GM19025 (cell line): ENCODE measurements around the gene PDE11A.

Experiments
- ATAC-seq: cut with Tn5 transposase; IDR thresholded peaks from one replicate; pipeline ENCODE4 v1.9.1; 2021; ENCODE audit warnings: mild to moderate bottlenecking, low read depth, moderate library complexity; ENCODE audit not compliant: unreplicated experiment

PDE11A gene

DNA sequence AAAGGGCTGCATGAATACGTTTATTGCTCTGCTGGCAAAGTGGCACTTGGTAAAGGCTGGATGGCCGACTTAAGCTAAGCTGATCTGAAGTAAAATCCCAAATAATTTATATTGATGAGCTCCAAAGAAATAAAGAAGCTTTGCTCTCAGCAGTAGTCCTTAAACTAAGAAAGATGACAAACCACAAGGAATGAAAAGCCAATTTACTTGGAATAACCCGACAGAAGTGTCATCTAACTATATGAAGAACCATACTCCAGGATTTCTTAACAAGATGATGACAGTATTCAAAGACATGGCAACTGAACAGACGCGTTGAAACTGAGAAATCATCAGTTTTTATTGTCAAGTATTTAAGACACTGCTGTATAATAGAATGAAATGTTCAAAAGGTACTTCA lies 294.1 kb downstream of the PDE11A start:
- no peak for ATAC-seq

DNA sequence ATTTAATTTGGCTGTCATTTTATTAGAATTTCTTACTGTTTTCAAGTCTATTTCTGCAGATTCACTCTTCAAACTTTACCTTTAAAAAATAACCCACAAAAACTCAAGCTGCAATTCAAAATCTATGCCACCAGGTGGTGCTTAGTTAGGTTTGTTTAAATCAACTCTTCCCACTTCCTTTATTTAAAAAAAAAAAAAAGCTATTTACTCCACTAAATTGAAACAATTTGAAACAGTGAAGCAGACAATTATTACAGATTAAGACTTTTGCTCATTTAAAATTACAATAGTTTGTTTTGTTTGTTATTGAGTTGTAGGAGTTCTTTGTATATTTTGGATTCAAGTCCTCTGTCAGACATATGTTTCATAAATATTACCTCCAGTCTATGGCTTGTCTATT lies 300.0 kb downstream of the PDE11A start:
- ATAC-seq, result no peak

DNA sequence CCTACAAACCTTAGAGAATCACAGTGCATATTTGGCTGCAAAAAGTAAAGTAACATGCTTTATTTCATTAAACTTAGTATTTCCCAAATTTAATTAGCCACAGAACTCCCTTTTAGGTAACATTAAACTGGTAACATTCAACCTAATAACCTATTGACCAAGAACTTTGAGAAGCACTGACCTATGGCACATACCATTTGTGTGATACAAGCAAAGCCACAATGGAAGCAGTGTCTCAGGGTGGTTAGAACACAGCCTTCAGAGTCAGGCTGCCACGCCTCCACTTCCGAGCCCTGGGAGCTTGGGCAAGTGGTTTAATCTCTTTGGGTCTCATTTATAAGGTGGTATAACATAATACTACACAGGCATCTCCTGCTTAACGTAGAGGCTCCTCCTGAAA lies 301.4 kb downstream of the PDE11A start:
- no peak for ATAC-seq

DNA sequence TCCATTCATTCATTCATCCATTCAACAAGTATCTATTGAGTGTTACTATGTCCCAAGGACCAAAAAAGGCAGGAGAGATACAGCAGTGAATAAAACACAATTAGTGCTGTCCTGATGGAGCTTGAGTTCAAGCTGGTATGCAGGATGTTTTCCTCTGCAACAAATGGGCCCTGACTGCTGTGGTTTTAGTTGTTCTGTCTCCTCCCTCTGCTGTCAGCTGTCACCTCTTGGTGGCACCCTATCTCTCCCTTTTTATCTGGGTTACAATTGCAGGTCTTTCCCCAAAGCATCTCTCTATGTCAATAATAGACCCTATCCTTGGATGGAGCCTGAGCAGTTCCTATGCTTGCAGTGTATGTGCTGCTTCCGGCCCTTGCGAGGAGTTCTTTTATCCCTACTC lies 304.8 kb downstream of the PDE11A start:
- no peak for ATAC-seq

DNA sequence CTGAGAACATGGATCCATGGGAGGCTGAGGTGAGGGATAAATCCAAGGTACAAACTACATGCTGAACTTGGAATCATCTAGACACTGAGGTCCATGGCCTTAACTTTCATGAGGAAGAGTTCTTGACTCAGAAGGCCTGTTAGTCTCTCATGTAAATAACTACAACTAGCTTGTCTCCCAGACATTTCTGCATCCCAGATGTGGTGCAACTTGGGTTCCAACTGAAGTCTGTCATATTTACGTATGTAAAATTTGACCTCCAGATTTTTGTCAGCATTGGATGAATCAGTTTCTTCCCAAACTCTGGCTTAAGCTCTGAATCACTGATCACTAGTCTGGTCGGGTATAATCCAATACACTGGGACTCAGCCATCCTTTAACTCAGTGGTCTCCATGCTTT lies 306.9 kb downstream of the PDE11A start:
- no peak for ATAC-seq

DNA sequence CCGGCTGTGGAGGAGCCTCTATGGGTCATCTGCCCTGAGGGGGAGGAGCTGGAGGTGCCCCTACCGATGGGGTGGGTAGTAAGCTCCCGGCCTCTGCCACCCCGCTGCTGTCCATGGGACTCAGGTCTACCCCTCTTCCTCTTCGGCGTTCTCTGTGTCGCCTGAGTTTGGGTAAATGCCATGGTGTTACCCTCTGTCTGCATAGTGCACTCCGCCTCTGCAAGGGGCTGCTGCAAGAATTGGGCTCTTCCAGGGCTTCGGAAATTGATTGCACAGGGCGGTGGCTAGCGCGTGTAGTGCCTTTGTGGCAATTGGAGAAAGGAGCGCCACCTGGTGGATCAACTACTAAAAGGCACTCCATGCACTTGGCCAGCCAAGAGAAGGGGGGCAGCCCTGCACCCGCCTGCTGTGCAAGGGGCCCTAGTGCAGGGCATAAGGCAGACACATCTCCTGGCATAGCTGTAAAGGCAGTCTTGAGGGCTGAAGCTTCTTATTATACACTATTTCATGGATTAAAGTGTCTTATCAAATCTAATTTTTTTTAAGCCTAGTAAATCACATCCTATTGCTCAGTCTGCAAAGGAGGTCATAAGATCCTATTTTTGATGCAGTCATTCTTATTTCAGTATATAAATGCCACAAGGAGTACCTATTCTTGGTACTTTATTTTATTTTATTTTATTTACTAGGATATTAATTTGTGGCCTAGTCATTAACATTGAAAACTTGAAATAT lies 308.9 kb downstream of the PDE11A start:
- peak; percentile 97 for ATAC-seq

DNA sequence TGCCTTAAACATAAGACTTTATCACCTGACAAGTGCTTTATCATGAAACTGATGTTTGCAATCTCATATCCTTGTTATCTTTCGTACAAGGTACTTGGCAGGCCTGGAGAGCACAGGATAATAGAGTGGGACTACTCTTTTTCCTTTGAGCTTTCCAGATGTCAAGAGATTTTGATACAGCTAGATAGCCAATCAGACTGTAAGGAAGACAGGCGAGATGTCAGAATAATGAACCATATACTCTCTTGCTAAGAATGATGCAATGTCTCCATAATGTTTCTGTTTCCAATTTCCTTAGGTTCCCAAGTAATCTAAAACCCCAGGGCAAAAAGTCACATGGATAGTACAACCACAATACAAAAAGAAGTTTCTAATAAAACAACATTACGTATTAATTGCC lies 313.1 kb downstream of the PDE11A start:
- ATAC-seq, result no peak

DNA sequence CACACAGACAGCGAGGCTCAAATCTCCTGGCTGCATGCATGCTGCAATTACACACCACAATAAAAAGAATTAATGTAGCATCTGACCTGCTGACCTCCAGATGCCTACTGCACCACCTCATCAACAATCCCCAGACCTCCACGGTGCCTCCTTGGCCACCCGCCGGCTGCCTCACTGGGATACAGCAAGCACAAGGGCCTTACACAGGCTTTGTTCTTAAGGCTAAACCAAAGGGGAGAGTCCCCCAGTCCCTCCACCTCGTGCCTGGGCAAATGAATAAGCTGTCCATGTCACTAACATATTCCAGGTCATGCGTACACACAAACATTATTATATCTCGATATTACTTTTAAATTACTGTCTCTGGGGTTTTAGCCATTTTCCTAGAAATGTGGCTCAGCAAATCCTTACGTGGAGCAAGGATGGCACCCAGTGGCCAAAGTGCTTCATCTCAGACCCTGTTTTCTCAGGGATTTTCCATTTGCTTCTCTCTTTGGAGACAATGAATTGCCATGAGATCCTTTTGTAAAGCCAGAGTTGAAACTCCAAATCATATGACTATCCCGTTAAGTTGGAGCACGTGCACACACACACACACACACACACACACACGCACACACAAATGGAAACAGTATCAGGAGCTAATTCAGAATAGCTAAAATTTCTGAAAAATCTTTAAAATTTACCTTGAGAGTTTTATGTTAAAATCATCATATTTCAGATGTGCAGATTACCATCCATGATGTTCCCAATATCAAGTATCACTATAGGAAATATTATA lies 313.8 kb downstream of the PDE11A start:
- no peak for ATAC-seq

DNA sequence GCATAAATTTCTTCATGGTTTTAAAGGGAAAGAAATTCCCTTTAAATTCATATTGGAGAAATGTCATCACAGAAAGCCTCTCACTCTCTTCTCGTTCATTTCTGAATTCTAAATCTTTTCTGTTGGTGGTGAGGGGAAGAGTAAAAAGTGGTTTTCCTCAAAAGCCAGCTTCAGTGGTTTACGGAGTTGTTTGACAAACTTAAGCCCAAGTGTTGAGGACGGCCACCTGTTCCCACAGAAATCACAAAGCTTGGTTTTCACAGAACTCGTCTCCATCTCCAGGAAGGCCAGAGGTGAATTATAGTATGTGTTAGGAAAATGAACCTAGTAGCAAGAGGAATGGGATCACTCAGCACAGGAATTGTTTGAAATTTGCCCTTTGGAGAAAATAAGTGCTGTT lies 316.2 kb downstream of the PDE11A start:
- no peak for ATAC-seq

DNA sequence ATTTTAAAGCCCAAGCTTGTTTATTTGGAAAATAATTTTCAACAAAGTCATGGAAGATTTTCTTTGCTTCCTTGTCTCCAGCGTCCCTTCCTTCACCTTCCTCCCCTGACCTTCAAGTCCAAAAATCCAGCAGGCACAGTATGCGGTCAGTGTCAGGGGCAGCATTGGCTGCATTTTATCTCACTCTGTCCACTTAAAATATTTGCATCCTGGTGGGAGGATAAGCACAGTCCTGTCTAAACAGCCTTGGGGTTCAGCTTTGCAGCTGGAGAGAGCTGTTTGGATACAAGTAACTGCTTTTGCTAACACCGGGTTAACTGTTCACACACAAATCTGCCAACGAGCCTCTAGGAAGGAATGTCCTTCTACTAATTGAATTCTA lies 318.1 kb downstream of the PDE11A start:
- ATAC-seq, result no peak

DNA sequence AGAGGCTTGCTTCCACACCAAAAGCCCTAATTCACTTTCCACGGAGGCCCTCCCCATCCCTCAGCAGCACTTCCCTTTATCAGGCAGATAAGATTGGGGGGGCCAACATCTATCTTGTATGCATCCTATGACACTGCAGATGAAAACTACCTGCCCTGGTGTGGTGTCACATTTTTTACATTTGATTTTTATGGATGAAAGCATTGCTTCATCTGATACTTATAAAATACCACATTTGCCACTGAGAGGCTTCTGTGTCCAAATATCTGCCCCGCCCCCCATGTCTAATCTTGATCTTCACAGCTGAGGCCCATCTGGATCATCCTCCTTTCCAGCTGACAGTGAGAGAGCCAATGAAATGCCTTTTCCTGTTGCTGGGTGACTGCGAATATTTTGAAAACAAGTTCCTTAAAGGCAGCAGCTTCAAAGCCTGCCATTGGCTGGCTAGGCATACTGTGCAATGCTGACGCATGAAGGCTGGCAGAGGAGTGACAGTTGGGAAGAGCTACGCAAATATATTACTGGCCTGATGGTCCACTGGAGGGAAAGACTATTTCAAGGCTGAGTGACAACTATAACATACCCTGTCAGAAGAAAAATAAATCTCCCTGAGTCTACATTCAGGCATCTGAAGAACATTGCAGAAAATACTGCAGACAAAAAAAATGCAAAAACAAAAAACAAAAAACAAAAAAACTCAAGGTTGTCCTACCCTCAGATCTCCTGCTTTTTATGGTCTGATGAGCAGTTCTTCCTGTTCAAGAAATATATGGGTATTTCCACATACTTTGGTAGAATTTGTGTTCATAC lies 318.7 kb downstream of the PDE11A start:
- ATAC-seq, result no peak

DNA sequence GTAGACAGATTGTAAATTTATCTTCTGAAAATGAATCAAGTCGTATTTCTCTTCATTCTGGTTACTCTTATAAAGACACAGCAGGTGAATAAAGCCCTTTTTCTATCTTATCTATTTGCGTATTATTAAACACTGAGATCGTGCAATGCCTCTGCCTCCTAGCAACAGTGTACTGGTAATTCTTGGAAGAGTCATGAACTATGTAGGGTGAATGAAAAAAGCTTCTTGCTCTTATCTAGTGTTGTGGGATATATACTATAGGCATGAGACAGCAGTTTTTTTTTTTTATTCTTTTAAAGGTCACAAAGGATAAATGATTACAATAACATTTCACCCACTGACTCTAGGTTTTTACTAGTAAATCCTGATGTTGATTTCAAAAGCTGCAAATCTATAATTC lies 324.2 kb downstream of the PDE11A start:
- ATAC-seq, result no peak

DNA sequence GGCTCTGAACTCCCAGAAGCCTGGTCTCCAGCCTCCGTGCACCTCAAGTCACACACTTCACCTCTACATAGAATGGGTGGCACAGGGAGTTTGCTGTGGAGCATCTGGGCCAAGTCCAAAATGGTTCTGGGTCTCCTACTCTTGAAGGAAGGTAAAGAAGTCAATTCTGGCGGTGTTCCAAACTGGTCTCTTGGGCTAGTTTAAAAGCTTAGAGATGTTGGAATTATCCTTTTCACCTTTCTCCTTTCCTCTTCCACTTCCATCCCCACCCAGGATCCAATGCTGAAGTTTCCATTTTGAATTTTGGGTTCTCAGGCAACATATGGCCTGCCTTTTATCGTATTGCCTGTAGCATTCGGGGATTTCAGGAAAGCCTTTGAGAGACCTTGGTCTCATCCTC lies 325.2 kb downstream of the PDE11A start:
- ATAC-seq, result no peak

DNA sequence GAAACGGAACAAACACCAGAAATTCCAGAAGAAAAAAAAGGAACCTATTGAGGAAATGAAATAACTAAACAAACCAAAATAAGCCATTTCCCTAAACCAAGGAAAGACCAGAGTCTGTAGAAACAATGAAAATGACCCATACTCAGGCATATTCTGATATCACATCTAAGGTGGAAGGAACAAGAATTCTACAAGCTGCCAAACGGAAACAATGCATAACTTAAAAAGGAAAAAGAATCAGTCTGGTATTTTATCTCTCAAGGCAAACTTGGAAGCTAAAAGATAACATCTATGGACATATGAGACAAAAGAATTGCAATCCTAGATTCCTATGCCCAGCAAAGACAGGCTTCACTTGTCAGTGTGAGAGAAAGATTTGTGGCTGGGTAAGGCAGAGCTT lies 326.2 kb downstream of the PDE11A start:
- no peak for ATAC-seq

DNA sequence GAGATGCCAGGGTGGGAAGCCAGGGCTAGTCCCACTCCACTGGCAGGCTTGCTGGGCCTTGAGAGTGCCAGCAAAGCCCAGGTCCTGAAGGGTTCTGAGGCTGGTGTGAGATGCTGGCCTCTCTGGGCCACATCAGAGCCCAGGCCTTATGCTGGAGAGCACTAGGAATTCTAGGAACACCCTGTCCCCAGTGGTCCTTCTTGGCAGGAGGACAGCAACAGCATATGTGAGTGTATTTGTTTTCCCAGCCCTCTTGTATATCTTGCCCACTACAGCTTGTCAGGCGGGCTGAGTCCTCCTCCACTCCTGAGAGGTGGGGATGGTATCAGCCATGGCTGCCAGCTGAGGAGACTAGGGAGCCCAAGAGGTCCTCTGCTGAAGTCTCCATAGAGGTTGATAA lies 327.0 kb downstream of the PDE11A start:
- ATAC-seq, result no peak

DNA sequence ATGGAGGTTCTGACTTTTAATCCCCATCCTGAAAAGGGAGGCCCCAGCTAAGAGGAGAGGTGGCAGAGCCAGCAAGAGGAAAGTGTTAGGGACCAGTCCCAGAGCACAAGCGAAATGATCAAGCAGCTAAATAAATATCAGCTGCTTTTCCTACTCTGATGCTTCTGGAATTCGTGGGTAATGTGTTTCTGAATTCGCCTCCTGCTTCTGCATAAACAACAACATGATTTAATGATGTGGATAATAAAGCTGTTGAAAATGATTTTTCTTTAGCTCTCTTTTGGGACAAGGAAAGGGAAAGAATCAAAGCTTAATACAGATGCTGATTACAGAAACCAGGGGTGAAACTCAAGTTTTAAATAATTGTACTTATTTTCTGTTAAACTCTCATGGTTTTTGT lies 329.7 kb downstream of the PDE11A start:
- no peak for ATAC-seq

DNA sequence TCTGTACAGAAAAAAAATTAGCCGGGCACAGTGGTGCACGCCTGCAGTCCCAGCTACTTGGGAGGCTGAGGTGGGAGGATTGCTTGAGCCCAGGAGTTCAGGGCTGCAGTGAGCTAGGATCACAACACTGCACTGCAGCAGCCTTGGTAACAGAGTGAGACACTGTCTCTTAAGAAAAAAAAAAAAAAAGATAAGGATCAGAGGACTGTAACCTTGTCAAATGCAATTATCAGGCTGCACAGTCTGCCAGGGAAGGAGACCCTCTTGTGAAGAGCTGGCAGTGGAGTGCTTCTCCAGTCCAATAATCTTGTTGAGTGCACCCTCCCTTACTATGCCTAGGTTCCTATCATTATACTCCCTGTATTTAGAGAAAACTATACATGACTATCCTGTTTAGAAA lies 330.7 kb downstream of the PDE11A start:
- no peak for ATAC-seq

DNA sequence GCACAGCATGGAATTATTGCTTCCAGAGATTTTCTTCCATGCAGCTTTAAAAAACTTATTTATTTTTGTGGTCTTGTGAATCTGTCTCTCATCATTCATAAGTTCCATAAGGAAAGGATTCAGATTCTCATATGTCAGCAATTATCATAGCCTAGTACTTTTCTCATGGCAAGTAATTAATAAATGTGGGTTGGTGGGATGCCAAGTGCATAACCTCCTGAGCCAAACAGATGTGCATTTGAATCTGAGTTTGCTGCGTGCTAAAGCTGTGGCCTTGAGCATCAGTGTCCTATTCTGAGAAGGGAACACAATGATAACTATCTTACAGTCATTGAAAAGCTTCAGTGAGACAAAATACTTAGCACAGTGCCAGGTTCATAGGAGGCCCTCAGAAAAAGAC lies 331.9 kb downstream of the PDE11A start:
- ATAC-seq, result no peak

DNA sequence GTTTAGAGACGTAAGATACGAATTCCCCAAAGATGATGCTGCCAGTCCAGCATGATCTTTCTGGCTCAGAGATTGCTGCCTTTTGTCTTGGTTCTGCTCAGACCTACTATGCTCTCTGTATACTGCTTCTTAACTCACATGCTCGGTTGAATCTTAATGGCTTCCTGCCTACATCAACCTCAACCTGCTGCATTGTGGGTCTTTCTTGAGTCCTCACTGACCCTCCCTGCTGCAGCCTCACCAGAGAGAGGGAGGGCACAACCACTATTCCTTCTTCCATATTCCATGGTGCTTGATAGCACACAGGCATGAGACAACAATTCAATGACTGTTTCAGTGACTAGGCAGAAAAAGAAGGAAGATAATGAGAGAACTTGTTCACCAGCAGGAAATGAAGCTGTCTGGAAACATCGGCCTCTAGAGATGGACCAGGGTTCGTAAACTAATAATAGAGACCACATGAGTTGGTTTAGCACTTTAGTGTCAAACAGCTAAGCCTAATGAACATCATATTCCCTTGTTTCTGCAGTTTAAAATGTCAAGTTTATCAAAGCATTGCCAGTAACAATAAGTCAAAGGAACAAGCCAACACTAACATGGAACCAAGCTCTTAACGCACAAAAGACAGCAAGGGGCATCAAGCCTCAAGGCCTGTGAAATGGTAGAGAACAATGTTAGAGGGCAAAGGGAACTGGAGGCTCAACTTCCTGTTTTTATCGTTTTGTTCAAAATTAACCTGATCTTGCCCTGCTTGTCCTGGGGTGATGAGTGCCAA lies 333.9 kb downstream of the PDE11A start:
- no peak for ATAC-seq

DNA sequence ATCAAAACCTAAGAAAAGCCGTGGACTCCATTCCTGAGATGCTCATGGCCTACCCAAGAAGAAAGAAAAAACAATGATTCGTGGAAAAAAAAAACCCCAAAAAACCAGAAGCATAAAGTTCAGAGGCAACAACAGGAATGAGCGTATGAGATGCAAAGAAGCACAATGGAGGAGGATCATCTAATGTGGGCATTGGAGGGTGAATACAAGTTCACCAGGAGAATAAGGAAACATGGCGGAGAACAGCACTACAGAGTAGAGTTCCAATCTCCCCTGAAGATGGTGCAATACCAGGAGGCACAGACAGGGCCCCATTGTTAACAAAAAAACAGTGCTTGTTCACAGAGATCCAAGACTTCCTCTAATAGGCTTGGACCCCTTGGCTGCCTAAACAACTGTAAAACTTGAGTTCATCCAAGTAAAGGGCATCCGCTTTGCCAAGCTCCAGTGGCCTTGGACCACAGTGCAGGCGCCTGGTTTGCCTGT lies 337.2 kb downstream of the PDE11A start:
- no peak for ATAC-seq
